ENCODE results near the gene NUP214.

Gene NUP214

GRCh38 chr9:131085370-131086122 is 39.8 kb upstream of the NUP214 start:
- Histone ChIP-seq H3K27ac (ENCODE audit: low read length) (no peak overlapping the region), H3K4me2 (ENCODE audit: low read length) (no peak overlapping the region), H3K79me2 (ENCODE audit: low read length) (no peaks in the 10 kb centered on the region), H3K4me3 (ENCODE audit: low read length) (no peak overlapping the region), H3K9ac (ENCODE audit: low read length) (no peak overlapping the region), H3K36me3 (replicated peaks; ENCODE audit: low read depth, low read length) (no peaks in the 10 kb centered on the region), H3K4me1 (ENCODE audit: low read length) (no peaks in the 10 kb centered on the region), H3K9me3 (ENCODE audit: insufficient read depth, low read length) (no peaks in the 10 kb centered on the region), H3K27me3 (ENCODE audit: low read depth, low read length) (no peaks in the 10 kb centered on the region), H2AFZ (ENCODE audit: low read depth, low read length) (no peak overlapping the region), H4K20me1 (ENCODE audit: insufficient read depth, low read length) (no peaks in the 10 kb centered on the region)
- no peak for TF ChIP-seq CTCF (IDR thresholded peaks at IDR 0.05; ENCODE audit: low read depth, low read length)
- no peak for TF ChIP-seq EZH2phosphoT487 (IDR thresholded peaks at IDR 0.05; ENCODE audit: low read depth)

GRCh38 chr9:131087354-131087893 is 38.0 kb upstream of the NUP214 start:
- Histone ChIP-seq H2AFZ (ENCODE audit: low read depth, low read length) (no peak overlapping the region), H3K27ac (ENCODE audit: low read length) (no peak overlapping the region), H3K4me3 (ENCODE audit: low read length) (no peak overlapping the region), H3K27me3 (ENCODE audit: low read depth, low read length) (no peaks in the 10 kb centered on the region), H3K79me2 (ENCODE audit: low read length) (no peaks in the 10 kb centered on the region), H4K20me1 (ENCODE audit: insufficient read depth, low read length) (no peaks in the 10 kb centered on the region), H3K4me1 (ENCODE audit: low read length) (no peaks in the 10 kb centered on the region), H3K9ac (ENCODE audit: low read length) (no peak overlapping the region), H3K36me3 (replicated peaks; ENCODE audit: low read depth, low read length) (no peaks in the 10 kb centered on the region), H3K9me3 (ENCODE audit: insufficient read depth, low read length) (no peaks in the 10 kb centered on the region), H3K4me2 (ENCODE audit: low read length) (no peak overlapping the region)
- no peak for TF ChIP-seq CTCF (IDR thresholded peaks at IDR 0.05; ENCODE audit: low read depth, low read length)
- TF ChIP-seq EZH2phosphoT487 (IDR thresholded peaks at IDR 0.05; ENCODE audit: low read depth): no peak

- Histone ChIP-seq H2AFZ (ENCODE audit: low read depth, low read length) (no peak overlapping the region), H3K4me2 (ENCODE audit: low read length) (no peak overlapping the region), H3K27ac (ENCODE audit: low read length) (no peak overlapping the region), H3K9me3 (ENCODE audit: insufficient read depth, low read length) (no peaks in the 10 kb centered on the region), H3K4me3 (ENCODE audit: low read length) (no peak overlapping the region), H3K79me2 (ENCODE audit: low read length) (no peaks in the 10 kb centered on the region), H3K36me3 (replicated peaks; ENCODE audit: low read depth, low read length) (no peaks in the 10 kb centered on the region), H4K20me1 (ENCODE audit: insufficient read depth, low read length) (no peaks in the 10 kb centered on the region), H3K27me3 (ENCODE audit: low read depth, low read length) (no peaks in the 10 kb centered on the region), H3K4me1 (ENCODE audit: low read length) (no peaks in the 10 kb centered on the region), H3K9ac (ENCODE audit: low read length) (no peak overlapping the region)
- TF ChIP-seq EZH2phosphoT487 (IDR thresholded peaks at IDR 0.05; ENCODE audit: low read depth): no peak
- no peak for TF ChIP-seq CTCF (IDR thresholded peaks at IDR 0.05; ENCODE audit: low read depth, low read length)
Measured at GRCh38 chr9:131090025-131090787, 35.2 kb upstream of the NUP214 start.

GRCh38 chr9:131091352-131091992 is 33.9 kb upstream of the NUP214 start:
- Histone ChIP-seq H3K79me2 (ENCODE audit: low read length) (no peaks in the 10 kb centered on the region), H3K4me2 (ENCODE audit: low read length) (no peak overlapping the region), H3K9me3 (ENCODE audit: insufficient read depth, low read length) (no peaks in the 10 kb centered on the region), H2AFZ (ENCODE audit: low read depth, low read length) (no peak overlapping the region), H3K27ac (ENCODE audit: low read length) (no peak overlapping the region), H4K20me1 (ENCODE audit: insufficient read depth, low read length) (no peaks in the 10 kb centered on the region), H3K36me3 (replicated peaks; ENCODE audit: low read depth, low read length) (no peaks in the 10 kb centered on the region), H3K4me1 (ENCODE audit: low read length) (no peaks in the 10 kb centered on the region), H3K4me3 (ENCODE audit: low read length) (no peak overlapping the region), H3K9ac (ENCODE audit: low read length) (no peak overlapping the region), H3K27me3 (ENCODE audit: low read depth, low read length) (peaks cover 6% of the 10 kb centered on the region; the same call in 1 of the 2 replicates)
- TF ChIP-seq EZH2phosphoT487 (IDR thresholded peaks at IDR 0.05; ENCODE audit: low read depth): no peak
- TF ChIP-seq CTCF (IDR thresholded peaks at IDR 0.05; ENCODE audit: low read depth, low read length): no peak
